Measurements from ENCODE around the gene ZBTB7B.

DNA sequence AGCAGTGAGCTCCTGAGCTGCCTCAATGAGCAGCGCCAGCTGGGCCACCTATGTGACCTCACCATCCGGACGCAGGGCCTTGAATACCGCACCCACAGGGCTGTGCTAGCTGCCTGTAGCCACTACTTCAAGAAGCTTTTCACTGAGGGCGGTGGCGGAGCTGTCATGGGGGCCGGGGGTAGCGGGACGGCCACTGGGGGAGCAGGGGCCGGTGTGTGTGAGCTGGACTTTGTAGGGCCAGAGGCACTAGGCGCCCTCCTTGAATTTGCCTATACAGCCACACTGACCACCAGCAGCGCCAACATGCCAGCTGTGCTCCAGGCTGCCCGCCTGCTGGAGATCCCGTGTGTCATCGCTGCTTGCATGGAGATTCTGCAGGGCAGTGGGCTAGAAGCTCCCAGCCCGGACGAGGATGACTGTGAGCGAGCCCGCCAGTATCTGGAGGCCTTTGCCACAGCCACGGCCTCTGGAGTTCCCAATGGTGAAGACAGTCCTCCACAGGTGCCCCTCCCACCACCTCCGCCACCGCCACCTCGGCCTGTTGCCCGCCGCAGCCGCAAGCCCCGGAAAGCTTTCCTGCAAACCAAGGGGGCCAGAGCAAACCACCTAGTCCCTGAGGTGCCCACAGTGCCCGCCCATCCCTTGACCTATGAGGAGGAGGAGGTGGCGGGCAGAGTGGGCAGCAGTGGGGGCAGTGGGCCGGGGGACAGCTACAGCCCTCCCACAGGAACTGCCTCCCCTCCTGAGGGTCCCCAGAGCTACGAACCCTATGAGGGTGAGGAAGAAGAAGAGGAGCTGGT lies 12.3 kb downstream of the ZBTB7B start:
- TF ChIP-seq, protein P1, sequence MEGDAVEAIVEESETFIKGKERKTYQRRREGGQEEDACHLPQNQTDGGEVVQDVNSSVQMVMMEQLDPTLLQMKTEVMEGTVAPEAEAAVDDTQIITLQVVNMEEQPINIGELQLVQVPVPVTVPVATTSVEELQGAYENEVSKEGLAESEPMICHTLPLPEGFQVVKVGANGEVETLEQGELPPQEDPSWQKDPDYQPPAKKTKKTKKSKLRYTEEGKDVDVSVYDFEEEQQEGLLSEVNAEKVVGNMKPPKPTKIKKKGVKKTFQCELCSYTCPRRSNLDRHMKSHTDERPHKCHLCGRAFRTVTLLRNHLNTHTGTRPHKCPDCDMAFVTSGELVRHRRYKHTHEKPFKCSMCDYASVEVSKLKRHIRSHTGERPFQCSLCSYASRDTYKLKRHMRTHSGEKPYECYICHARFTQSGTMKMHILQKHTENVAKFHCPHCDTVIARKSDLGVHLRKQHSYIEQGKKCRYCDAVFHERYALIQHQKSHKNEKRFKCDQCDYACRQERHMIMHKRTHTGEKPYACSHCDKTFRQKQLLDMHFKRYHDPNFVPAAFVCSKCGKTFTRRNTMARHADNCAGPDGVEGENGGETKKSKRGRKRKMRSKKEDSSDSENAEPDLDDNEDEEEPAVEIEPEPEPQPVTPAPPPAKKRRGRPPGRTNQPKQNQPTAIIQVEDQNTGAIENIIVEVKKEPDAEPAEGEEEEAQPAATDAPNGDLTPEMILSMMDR (IDR thresholded peaks at IDR 0.05), result no peak
- TF ChIP-seq EP300 (IDR thresholded peaks at IDR 0.05), result no peak
- no peak for TF ChIP-seq POLR2A (IDR thresholded peaks at IDR 0.05)

Data from tibial nerve (tissue), 4 donors.